Panc1 (cell line): ENCODE data around the gene GPC6. TPM values are rescaled to one million over a fixed set of nuclear protein-coding genes. Genes with fewer than 3 reads are reported as not detected.

Source experiments
- ATAC-seq: fragments of 200-7000 bp; cut with Tn5 transposase; 2 replicates; pipeline ENCODE4 v1.9.1; 2020; ENCODE audit warnings: mild to moderate bottlenecking, moderate library complexity
- BruUV-seq: library from RNA; stranded (reverse); fragments of 400-500 nt; replicated peaks from 2 replicates; lab custom pipeline; 2021; lab: Mats Ljungman, UMichigan
- CTCF ChIA-PET: fragments of 300-600 bp; sonication (Branson Sonifier 250); formaldehyde crosslinking; loops from one replicate; lab custom pipeline; 2022; ENCODE audit warnings: antibody characterized with exemption; lab: Charles Lee
- POLR2A ChIA-PET: fragments of 300-600 bp; sonication (Branson Sonifier 250); formaldehyde crosslinking; loops from one replicate; lab custom pipeline; 2022; ENCODE audit warnings: antibody characterized with exemption; lab: Charles Lee
- DNase-seq: peaks from one replicate; pipeline ENCODE4 v3.0.0-alpha.2; 2010; ENCODE audit warnings: low read depth, low spot score
- H3K27ac ChIP-seq: 2 replicates; pipeline ENCODE4 v1.5.1; 2011; ENCODE audit warnings: mild to moderate bottlenecking, low read length, inconsistent platforms
- H3K27me3 ChIP-seq: fragments of 200-500 bp; sonication (Bioruptor generic); 2 replicates; pipeline ENCODE4 v1.6.0; 2014; ENCODE audit warnings: low read length, inconsistent platforms; ENCODE audit not compliant: control insufficient read depth, insufficient read depth
- H3K36me3 ChIP-seq: fragments of 200-500 bp; sonication (Bioruptor generic); 2 replicates; pipeline ENCODE4 v1.5.1; 2014; ENCODE audit warnings: inconsistent platforms, mild to moderate bottlenecking, low read length, moderate library complexity; ENCODE audit not compliant: control insufficient read depth, insufficient read depth
- H3K4me1 ChIP-seq: 2 replicates; pipeline ENCODE4 v1.5.1; 2011; ENCODE audit warnings: inconsistent platforms, mild to moderate bottlenecking, low read length, moderate library complexity; ENCODE audit not compliant: control insufficient read depth, insufficient read depth
- H3K4me3 ChIP-seq, 2 experiments: 2 replicates each; pipeline ENCODE4 v1.5.1; 2011 to 2012; ENCODE audit warnings: low read depth in 2 of 2, low read length in 2 of 2, mild to moderate bottlenecking in 2 of 2, inconsistent platforms in 1 of 2, moderate library complexity in 1 of 2
- H3K9me3 ChIP-seq: fragments of 200-500 bp; sonication (Bioruptor generic); 2 replicates; pipeline ENCODE4 v1.5.1; 2014; ENCODE audit warnings: low read depth, mild to moderate bottlenecking, inconsistent platforms, low read length, moderate library complexity; ENCODE audit not compliant: control insufficient read depth, insufficient read depth
- CTCF ChIP-seq: fragments of 450-650 bp; IDR thresholded peaks from 2 replicates; pipeline ENCODE4 v1.5.1; 2017; ENCODE audit warnings: mild to moderate bottlenecking
- POLR2AphosphoS5 ChIP-seq: IDR thresholded peaks from 2 replicates; pipeline ENCODE4 v1.6.1; 2012; ENCODE audit warnings: mild to moderate bottlenecking, low read depth, low read length, moderate library complexity
- REST ChIP-seq, 2 experiments: IDR thresholded peaks; 2 replicates each; pipeline ENCODE4 v1.6.1; 2011 to 2012; ENCODE audit warnings: low read depth in 2 of 2, control low read depth in 1 of 2, low read length in 1 of 2, mild to moderate bottlenecking in 1 of 2, moderate library complexity in 1 of 2; ENCODE audit not compliant: insufficient read depth in 1 of 2
- SIN3A ChIP-seq: IDR thresholded peaks from 2 replicates; pipeline ENCODE4 v1.6.1; 2012; ENCODE audit warnings: low read depth, mild to moderate bottlenecking, low read length, moderate library complexity, borderline replicate concordance; ENCODE audit not compliant: insufficient read depth
- TCF7L2 ChIP-seq: IDR thresholded peaks from 2 replicates; pipeline ENCODE4 v1.6.1; 2011; ENCODE audit warnings: mild to moderate bottlenecking, low read depth, low read length, inconsistent platforms
- in situ Hi-C: cut with HindIII; loops from 2 replicates; pipeline ENCODE4 v1.10.0; 2016; ENCODE audit warnings: low sequenced_read_pairs, low pct_unique_long_range_greater_than_20kb
- intact Hi-C: fragments of 100-400 bp; cut with micrococcal nuclease; formaldehyde crosslinking; loops from one replicate; pipeline ENCODE4 v1.10.0; 2022; ENCODE audit not compliant: unreplicated experiment
- total RNA-seq: library from RNA; stranded (reverse); gene quantifications from one replicate; pipeline ENCODE4 v1.2.1, GENCODE V29; 2021; ENCODE audit not compliant: unreplicated experiment

Gene GPC6
- total RNA-seq, 1 experiment from 2014 or later, result 4.8 TPM

- in situ Hi-C loops, result no loop called here
- ATAC-seq, result no peak
- Histone ChIP-seq H3K27me3 (no peaks in the 10 kb centered on the region), H3K4me1 (no peaks in the 10 kb centered on the region), H3K36me3 (no peaks in the 10 kb centered on the region), H3K27ac (no peak overlapping the region), H3K4me3 (no peak overlapping the region), H3K9me3 (no peaks in the 10 kb centered on the region)
- POLR2A ChIA-PET, result no interaction called here
- intact Hi-C loops, result no loop called here
- no peak for DNase-seq
- TF ChIP-seq REST (IDR thresholded peaks at IDR 0.05; ENCODE audit: insufficient read depth in 1 of 2, low read depth in 2 of 2, low read length in 1 of 2) (no peak), SIN3A (no peak), CTCF (no peak), POLR2AphosphoS5 (no peak), TCF7L2 (no peak)
- no TSS peak for BruUV-seq
- CTCF ChIA-PET, result no interaction called here
Measured at GRCh38 chr13:93182406-93182805, 44.2 kb upstream of the GPC6 start.

- DNase-seq, result no peak
- H3K4me1 ChIP-seq, result no peaks in the 10 kb centered on the region
- TF ChIP-seq REST (IDR thresholded peaks at IDR 0.05; ENCODE audit: insufficient read depth in 1 of 2, low read depth in 2 of 2, low read length in 1 of 2), result no peak
- no peak for TF ChIP-seq TCF7L2
- no peak overlapping the region for H3K27ac ChIP-seq
- H3K4me3 ChIP-seq, result no peak overlapping the region
- H3K27me3 ChIP-seq, result no peaks in the 10 kb centered on the region
- in situ Hi-C loops (no loop called here), intact Hi-C loops (no loop called here)
- ChIA-PET CTCF (no interaction called here), POLR2A (no interaction called here)
- H3K36me3 ChIP-seq, result no peaks in the 10 kb centered on the region
- no TSS peak for BruUV-seq
- no peaks in the 10 kb centered on the region for H3K9me3 ChIP-seq
- ATAC-seq, result no peak
Measured at GRCh38 chr13:93183302-93183701, 43.3 kb upstream of the GPC6 start.
